Hepatocyte (in vitro differentiated cells): ENCODE results near the gene HAND2.

Experiments
- EZH2phosphoT487 ChIP-seq: fragments of 200-600 bp; sonication (generic); IDR thresholded peaks from one replicate; pipeline ENCODE4 v1.6.1; 2018; ENCODE audit warnings: antibody characterized with exemption, mild to moderate bottlenecking, low read depth, moderate library complexity; ENCODE audit not compliant: unreplicated experiment, severe bottlenecking
- TF ChIP-seq, protein P1 (sequence below): fragments of 200-600 bp; sonication (generic); IDR thresholded peaks from 2 replicates; pipeline ENCODE4 v1.5.1; 2016; ENCODE audit warnings: antibody characterized with exemption, mild to moderate bottlenecking; ENCODE audit not compliant: poor library complexity

GRCh38 chr4:173507471-173508385 is 22.3 kb downstream of the HAND2 start:
- no peak for TF ChIP-seq EZH2phosphoT487
- TF ChIP-seq, protein P1, sequence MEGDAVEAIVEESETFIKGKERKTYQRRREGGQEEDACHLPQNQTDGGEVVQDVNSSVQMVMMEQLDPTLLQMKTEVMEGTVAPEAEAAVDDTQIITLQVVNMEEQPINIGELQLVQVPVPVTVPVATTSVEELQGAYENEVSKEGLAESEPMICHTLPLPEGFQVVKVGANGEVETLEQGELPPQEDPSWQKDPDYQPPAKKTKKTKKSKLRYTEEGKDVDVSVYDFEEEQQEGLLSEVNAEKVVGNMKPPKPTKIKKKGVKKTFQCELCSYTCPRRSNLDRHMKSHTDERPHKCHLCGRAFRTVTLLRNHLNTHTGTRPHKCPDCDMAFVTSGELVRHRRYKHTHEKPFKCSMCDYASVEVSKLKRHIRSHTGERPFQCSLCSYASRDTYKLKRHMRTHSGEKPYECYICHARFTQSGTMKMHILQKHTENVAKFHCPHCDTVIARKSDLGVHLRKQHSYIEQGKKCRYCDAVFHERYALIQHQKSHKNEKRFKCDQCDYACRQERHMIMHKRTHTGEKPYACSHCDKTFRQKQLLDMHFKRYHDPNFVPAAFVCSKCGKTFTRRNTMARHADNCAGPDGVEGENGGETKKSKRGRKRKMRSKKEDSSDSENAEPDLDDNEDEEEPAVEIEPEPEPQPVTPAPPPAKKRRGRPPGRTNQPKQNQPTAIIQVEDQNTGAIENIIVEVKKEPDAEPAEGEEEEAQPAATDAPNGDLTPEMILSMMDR: no peak
